Endothelial cell of umbilical vein (primary cell): Measurements from ENCODE around the gene OR51B2. TPM values are rescaled to one million over a fixed set of nuclear protein-coding genes. Genes with fewer than 3 reads are reported as not detected.

Experiments
- BruUV-seq: library from RNA; stranded (reverse); fragments of 400-500 nt; replicated peaks from 2 replicates; lab custom pipeline; 2021; lab: Mats Ljungman, UMichigan
- CTCF ChIA-PET: fragments of 300-600, 350-600 bp; sonication (Branson Sonifier 250); formaldehyde crosslinking; loops from one replicate; lab custom pipeline; 2021; ENCODE audit warnings: antibody characterized with exemption, inconsistent platforms; lab: Charles Lee
- POLR2A ChIA-PET: fragments of 300-600, 350-600 bp; sonication (Branson Sonifier 250); formaldehyde crosslinking; loops from one replicate; lab custom pipeline; 2021; ENCODE audit warnings: antibody characterized with exemption, inconsistent platforms; lab: Charles Lee
- DNase-seq: peaks from one replicate; pipeline ENCODE4 v3.0.0-alpha.2; 2011; ENCODE audit warnings: low read depth, low spot score
- FAIRE-seq: peaks from 2 replicates; lab custom pipeline; 2011; peaks lifted over from hg19 to GRCh38; lab: Jason Lieb, UNC
- H2AFZ ChIP-seq: 2 replicates; pipeline ENCODE4 v1.6.0; 2012; ENCODE audit warnings: low read depth, low read length, control low read depth, inconsistent platforms
- H3K27ac ChIP-seq: 2 replicates; pipeline ENCODE4 v1.5.1; 2011; ENCODE audit warnings: low read depth, mild to moderate bottlenecking, control low read depth, low read length, moderate library complexity; ENCODE audit not compliant: insufficient read depth
- H3K27me3 ChIP-seq, 2 experiments: 2 replicates each; pipeline versions ENCODE4 v1.6.0 to v1.6.1; 2011; ENCODE audit warnings: low read length in 2 of 2, mixed read lengths in 1 of 2; ENCODE audit not compliant: control insufficient read depth in 2 of 2, insufficient read depth in 2 of 2
- H3K36me3 ChIP-seq, 2 experiments: 2 replicates in 1 of 2; 3 replicates in 1 of 2; pipeline ENCODE4 v1.5.1; 2011; ENCODE audit warnings: low read length in 2 of 2, mild to moderate bottlenecking in 1 of 2, moderate library complexity in 1 of 2; ENCODE audit not compliant: control insufficient read depth in 2 of 2, insufficient read depth in 2 of 2; ENCODE audit errors: extremely low read depth in 1 of 2
- H3K4me1 ChIP-seq: 3 replicates; pipeline ENCODE4 v1.5.1; 2011; ENCODE audit warnings: mild to moderate bottlenecking, low read length; ENCODE audit not compliant: control insufficient read depth, insufficient read depth; ENCODE audit errors: extremely low read depth
- H3K4me2 ChIP-seq: 2 replicates; pipeline ENCODE4 v1.6.1; 2011; ENCODE audit warnings: low read length, control low read depth, mixed read lengths; ENCODE audit not compliant: insufficient read depth
- H3K4me3 ChIP-seq, 3 experiments: fragments of 200-600 bp in 1 of 3; sonication (generic), shearing (Covaris generic) in 1 of 3; replicated peaks in 1 of 3; 2 replicates each; pipeline ENCODE4 v1.5.1; 2011 to 2016; ENCODE audit warnings: control low read depth in 3 of 3, low read length in 3 of 3, mild to moderate bottlenecking in 2 of 3, inconsistent platforms in 1 of 3, low read depth in 1 of 3, moderate library complexity in 1 of 3; ENCODE audit not compliant: insufficient read depth in 1 of 3
- H3K79me2 ChIP-seq: 2 replicates; pipeline ENCODE4 v1.6.0; 2012; ENCODE audit warnings: low read length, inconsistent platforms; ENCODE audit not compliant: control insufficient read depth, insufficient read depth
- H3K9ac ChIP-seq: replicated peaks from 2 replicates; pipeline ENCODE3; 2011; ENCODE audit warnings: low read length, control low read depth; ENCODE audit not compliant: insufficient read depth; ENCODE audit errors: extremely low read depth
- H3K9me1 ChIP-seq: replicated peaks from 3 replicates; pipeline ENCODE4 v1.6.0; 2011; ENCODE audit warnings: mild to moderate bottlenecking, low read length; ENCODE audit not compliant: control insufficient read depth, insufficient read depth; ENCODE audit errors: extremely low read depth
- H3K9me3 ChIP-seq: replicated peaks from 2 replicates; pipeline ENCODE4 v1.5.1; 2012; ENCODE audit warnings: low read length, inconsistent platforms; ENCODE audit not compliant: control insufficient read depth, insufficient read depth
- H4K20me1 ChIP-seq: replicated peaks from 2 replicates; pipeline ENCODE3; 2011; ENCODE audit warnings: mild to moderate bottlenecking, low read length; ENCODE audit not compliant: control insufficient read depth, insufficient read depth; ENCODE audit errors: extremely low read depth
- EZH2 ChIP-seq: IDR thresholded peaks from 2 replicates; pipeline ENCODE4 v1.6.1; 2012; ENCODE audit warnings: borderline replicate concordance, low read depth, mild to moderate bottlenecking, moderate library complexity, low read length, inconsistent platforms; ENCODE audit not compliant: severe bottlenecking
- FOS ChIP-seq: IDR thresholded peaks from 2 replicates; pipeline ENCODE4 v1.6.1; 2011; ENCODE audit warnings: mild to moderate bottlenecking, low read length, moderate library complexity, borderline replicate concordance; ENCODE audit not compliant: insufficient read depth
- GATA2 ChIP-seq: IDR thresholded peaks from 2 replicates; pipeline ENCODE4 v1.7.0; 2011; ENCODE audit warnings: low read depth, mild to moderate bottlenecking, moderate library complexity, mixed read lengths, low read length; ENCODE audit not compliant: insufficient read length, insufficient read depth
- JUN ChIP-seq: IDR thresholded peaks from 2 replicates; pipeline ENCODE4 v1.6.1; 2011; ENCODE audit warnings: borderline replicate concordance, low read depth; ENCODE audit not compliant: insufficient read length, insufficient read depth
- MYC ChIP-seq: IDR thresholded peaks from one replicate; pipeline ENCODE4 v1.6.1; 2011; ENCODE audit warnings: mild to moderate bottlenecking, low read depth, low read length
- POLR2A ChIP-seq: IDR thresholded peaks from 2 replicates; pipeline ENCODE4 v1.6.1; 2012; ENCODE audit warnings: low read depth, mild to moderate bottlenecking, control low read depth, low read length
- POLR2AphosphoS5 ChIP-seq: IDR thresholded peaks from 2 replicates; pipeline ENCODE4 v1.6.1; 2012; ENCODE audit warnings: low read depth, mild to moderate bottlenecking, control low read depth, low read length, moderate library complexity; ENCODE audit not compliant: insufficient read depth
- dilution Hi-C: fragments of 300-500 bp; cut with MboI; formaldehyde crosslinking; loops from one replicate; pipeline ENCODE4 v1.15.0; 2019; ENCODE audit warnings: low sequenced_read_pairs; ENCODE audit not compliant: extremely low pct_ligation_motif_present
- intact Hi-C: fragments of 100-400 bp; cut with micrococcal nuclease; formaldehyde crosslinking; loops from one replicate; pipeline ENCODE4 v1.10.0; 2022
- polyA plus RNA-seq, 4 experiments: library from polyadenylated mRNA; depleted of rRNA in 3 of 4; stranded (reverse) in 3 of 4; unstranded in 1 of 4; fragments of >200 nt; gene quantifications; 2 replicates each; pipeline versions ENCODE4 v1.2.1 to v1.2.3, GENCODE V29; 2011 to 2012; ENCODE audit warnings: missing spikeins in 1 of 4
- total RNA-seq: library from RNA; stranded (reverse); gene quantifications from 2 replicates; pipeline ENCODE4 v1.2.3, GENCODE V29; 2021
- TF ChIP-seq, protein P1 (sequence below), 2 donors: IDR thresholded peaks; 1 replicate in 1 of 2; 2 replicates in 1 of 2; pipeline ENCODE4 v1.5.1; 2011; ENCODE audit warnings: low read length in 2 of 2, mild to moderate bottlenecking in 2 of 2, moderate library complexity in 2 of 2, control low read depth in 1 of 2, inconsistent platforms in 1 of 2, low read depth in 1 of 2; ENCODE audit not compliant: insufficient read depth in 1 of 2; ENCODE audit errors: extremely low read depth in 1 of 2
- TF ChIP-seq, protein P2 (sequence below): IDR thresholded peaks from 2 replicates; pipeline ENCODE4 v1.6.1; 2011; ENCODE audit not compliant: insufficient read depth, insufficient read length

Gene OR51B2
- total and polyA plus RNA-seq, 2 donors (not counting 3 experiments of a cell fraction or from before 2014, with no cell fraction given) = not detected

DNA sequence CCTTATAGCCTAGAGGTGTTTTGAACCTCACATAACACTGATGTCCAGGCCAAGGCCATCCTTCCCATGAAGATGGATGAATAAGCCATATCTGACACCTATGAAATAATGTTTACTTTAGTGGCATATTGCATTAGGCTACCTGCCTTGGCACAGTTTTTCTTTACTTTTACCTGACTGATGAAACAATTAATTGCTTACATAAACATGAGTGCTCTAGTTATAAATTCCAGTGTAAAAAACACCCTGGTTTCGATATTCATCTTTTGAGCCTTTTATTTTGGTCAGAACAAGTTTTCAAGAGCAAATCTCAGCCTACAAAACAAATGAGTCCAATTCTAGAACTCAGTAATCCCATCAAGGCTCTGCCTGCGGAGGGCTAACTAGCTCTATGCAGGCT is 47.4 kb downstream of the OR51B2 start:
- dilution Hi-C loops = no loop called here
- CTCF ChIA-PET = interaction anchor here (1.1 kb wide), 1 partner anchor 24 kb away, joined by 4 read pairs; no protein-coding TSS in a partner anchor

More for the DNA sequence above, 47.4 kb downstream of the OR51B2 start:
- no peaks in the 10 kb centered on the region for H4K20me1 ChIP-seq
- intact Hi-C loops = no loop called here
- no peak overlapping the region for H3K4me3 ChIP-seq
- H2AFZ ChIP-seq = no peak overlapping the region
- no peaks in the 10 kb centered on the region for H3K36me3 ChIP-seq
- H3K9ac ChIP-seq = no peak overlapping the region
- no peaks in the 10 kb centered on the region for H3K9me3 ChIP-seq
- POLR2A ChIA-PET = no interaction called here
- no peaks in the 10 kb centered on the region for H3K27me3 ChIP-seq
- H3K4me2 ChIP-seq = no peak overlapping the region
- H3K79me2 ChIP-seq = no peaks in the 10 kb centered on the region
- H3K9me1 ChIP-seq = no peaks in the 10 kb centered on the region
- TF ChIP-seq FOS (no peak), EZH2 (no peak), JUN (no peak), POLR2AphosphoS5 (no peak), MYC (no peak), GATA2 (no peak), POLR2A (no peak)
- TF ChIP-seq, protein P1, sequence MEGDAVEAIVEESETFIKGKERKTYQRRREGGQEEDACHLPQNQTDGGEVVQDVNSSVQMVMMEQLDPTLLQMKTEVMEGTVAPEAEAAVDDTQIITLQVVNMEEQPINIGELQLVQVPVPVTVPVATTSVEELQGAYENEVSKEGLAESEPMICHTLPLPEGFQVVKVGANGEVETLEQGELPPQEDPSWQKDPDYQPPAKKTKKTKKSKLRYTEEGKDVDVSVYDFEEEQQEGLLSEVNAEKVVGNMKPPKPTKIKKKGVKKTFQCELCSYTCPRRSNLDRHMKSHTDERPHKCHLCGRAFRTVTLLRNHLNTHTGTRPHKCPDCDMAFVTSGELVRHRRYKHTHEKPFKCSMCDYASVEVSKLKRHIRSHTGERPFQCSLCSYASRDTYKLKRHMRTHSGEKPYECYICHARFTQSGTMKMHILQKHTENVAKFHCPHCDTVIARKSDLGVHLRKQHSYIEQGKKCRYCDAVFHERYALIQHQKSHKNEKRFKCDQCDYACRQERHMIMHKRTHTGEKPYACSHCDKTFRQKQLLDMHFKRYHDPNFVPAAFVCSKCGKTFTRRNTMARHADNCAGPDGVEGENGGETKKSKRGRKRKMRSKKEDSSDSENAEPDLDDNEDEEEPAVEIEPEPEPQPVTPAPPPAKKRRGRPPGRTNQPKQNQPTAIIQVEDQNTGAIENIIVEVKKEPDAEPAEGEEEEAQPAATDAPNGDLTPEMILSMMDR (IDR thresholded peaks at IDR 0.05; ENCODE audit: extremely low read depth in 1 of 2, insufficient read depth in 1 of 2, low read depth in 1 of 2, low read length in 2 of 2) = no peak
- TF ChIP-seq, protein P2, sequence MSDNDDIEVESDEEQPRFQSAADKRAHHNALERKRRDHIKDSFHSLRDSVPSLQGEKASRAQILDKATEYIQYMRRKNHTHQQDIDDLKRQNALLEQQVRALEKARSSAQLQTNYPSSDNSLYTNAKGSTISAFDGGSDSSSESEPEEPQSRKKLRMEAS = no peak
- DNase-seq = no peak
- no peak for FAIRE-seq
- H3K4me1 ChIP-seq = peaks cover 11% of the 10 kb centered on the region
- H3K27ac ChIP-seq = no peak overlapping the region
- no TSS peak for BruUV-seq
